ENCODE measurements around the gene HUNK.

DNA sequence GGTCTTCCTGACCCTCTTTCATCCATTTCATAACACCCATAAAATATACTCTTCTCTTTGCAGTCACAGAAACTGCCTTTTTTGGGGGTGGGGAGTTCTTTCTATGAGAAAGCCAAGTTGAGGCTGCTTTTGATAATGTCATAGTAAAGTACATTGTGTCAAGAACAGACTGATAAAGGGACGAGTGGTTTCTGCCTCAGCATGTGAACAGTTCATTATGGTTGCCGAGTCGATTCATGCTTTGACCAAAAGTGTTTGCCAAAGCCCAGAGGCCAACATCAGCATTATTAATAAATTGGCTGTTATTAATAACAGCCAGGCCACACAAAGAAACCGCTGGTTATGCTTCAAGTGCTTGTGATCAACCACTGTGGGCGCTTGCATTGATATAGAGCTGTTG is 162.0 kb downstream of the HUNK start:
- TF ChIP-seq EZH2 (IDR thresholded peaks at IDR 0.05; ENCODE audit: insufficient read depth, low read length) = no peak
- TF ChIP-seq, protein P1, sequence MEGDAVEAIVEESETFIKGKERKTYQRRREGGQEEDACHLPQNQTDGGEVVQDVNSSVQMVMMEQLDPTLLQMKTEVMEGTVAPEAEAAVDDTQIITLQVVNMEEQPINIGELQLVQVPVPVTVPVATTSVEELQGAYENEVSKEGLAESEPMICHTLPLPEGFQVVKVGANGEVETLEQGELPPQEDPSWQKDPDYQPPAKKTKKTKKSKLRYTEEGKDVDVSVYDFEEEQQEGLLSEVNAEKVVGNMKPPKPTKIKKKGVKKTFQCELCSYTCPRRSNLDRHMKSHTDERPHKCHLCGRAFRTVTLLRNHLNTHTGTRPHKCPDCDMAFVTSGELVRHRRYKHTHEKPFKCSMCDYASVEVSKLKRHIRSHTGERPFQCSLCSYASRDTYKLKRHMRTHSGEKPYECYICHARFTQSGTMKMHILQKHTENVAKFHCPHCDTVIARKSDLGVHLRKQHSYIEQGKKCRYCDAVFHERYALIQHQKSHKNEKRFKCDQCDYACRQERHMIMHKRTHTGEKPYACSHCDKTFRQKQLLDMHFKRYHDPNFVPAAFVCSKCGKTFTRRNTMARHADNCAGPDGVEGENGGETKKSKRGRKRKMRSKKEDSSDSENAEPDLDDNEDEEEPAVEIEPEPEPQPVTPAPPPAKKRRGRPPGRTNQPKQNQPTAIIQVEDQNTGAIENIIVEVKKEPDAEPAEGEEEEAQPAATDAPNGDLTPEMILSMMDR (IDR thresholded peaks at IDR 0.05; ENCODE audit: insufficient read depth, low read depth, low read length) = no peak

Measured in astrocyte (in vitro differentiated cells and primary cell).